Suppressor macrophage treated with lipopolysaccharide for 1 hour (primary cell): ENCODE results near the gene PGM5.
"Not testable (repeated sequence)": the region's sequence is repeated elsewhere in the genome, so short reads cannot be mapped to it uniquely, and the experiment has no call there.

Experiments used
- DNase-seq, 3 donors: peaks; one replicate each; pipeline ENCODE4 v3.0.0-alpha.2; 2020 to 2022

PGM5 gene

GRCh38 chr9:68383894-68384293 is 27.5 kb downstream of the PGM5 start:
- not testable (repeated sequence) for DNase-seq

DNA sequence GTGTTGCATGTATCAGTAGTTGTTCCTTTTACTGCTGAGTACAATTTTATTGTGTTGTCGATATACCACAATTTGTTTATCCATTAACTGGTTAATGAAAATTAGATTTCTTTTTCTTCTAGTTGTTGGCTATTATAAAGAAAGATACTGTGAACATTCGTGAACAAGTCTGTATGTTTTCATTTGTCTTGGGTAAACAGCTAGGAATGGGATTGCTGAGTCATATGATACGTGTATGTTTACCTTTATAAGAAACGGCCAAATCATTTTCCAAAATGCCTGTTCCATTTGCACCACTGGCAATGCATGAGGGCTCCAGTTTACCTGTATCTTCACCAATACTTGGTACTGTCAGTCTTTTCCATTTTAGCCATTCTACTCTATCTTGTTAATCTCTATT is 33.1 kb downstream of the PGM5 start:
- DNase-seq, result not testable (repeated sequence)

GRCh38 chr9:68390737-68391136 is 34.3 kb downstream of the PGM5 start:
- DNase-seq, result not testable (repeated sequence)

- not testable (repeated sequence) for DNase-seq
Measured at GRCh38 chr9:68396411-68397094, 40.1 kb downstream of the PGM5 start.

GRCh38 chr9:68397095-68397423 is 40.6 kb downstream of the PGM5 start:
- not testable (repeated sequence) for DNase-seq

DNA sequence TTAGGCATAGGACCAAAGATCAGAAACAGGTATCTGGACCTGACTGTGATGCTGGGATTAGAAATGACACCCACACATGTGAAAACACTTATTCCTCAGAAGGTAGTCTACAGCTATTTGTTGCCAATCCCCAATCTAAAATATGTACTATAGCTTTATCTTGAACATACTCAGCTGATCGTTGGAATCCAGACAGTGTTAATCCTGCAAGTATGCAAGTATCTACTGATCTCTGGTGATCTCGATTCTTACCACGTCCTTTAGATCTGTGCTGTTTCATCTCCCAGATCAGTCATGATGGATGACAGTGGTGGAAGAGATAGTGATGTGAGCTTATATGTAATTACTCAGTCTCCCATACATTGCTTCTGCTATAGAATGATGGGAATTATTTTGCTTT is 41.4 kb downstream of the PGM5 start:
- DNase-seq, result not testable (repeated sequence)

- DNase-seq, result not testable (repeated sequence)
Measured at GRCh38 chr9:68398324-68398723, 41.9 kb downstream of the PGM5 start.

GRCh38 chr9:68404421-68405185 is 48.2 kb downstream of the PGM5 start:
- not testable (repeated sequence) for DNase-seq

DNA sequence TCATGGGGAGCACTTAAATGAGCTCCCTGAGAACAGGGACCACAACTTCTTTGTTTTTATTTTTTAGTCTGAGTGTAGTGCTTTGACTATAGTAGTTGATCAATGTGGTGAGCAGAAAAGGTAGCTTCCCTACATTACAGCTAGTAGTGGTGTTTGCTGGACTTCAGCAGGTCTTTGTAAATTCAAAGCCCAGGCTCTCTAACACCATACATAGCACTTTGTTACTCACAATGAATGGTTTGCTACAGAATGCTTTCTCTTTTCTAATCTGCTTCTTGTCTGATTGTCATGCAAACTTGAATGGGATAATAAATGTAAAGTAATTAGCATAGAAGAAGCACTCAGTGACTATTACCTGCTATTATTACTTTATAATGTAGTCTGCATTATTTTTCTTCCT is 55.5 kb downstream of the PGM5 start:
- DNase-seq, result not testable (repeated sequence)

DNA sequence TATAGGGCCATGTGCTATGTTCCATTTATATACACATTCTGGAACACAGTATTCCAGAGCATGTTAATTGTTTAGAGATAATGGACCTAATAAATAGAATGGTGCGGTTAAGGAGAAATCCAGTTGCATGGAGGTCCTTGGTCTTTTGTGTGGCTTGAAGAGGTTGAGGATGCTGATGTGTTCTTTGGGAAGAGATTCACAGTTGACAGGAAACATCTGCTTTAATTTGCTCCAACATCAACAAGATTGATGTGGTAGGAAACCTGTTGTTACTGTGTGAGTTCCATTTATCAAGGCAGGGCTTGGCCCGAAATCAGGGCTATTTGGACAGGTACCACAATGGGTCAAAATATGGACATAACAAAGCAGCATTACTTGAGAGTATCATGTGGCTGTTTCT is 56.3 kb downstream of the PGM5 start:
- DNase-seq, result not testable (repeated sequence)

DNA sequence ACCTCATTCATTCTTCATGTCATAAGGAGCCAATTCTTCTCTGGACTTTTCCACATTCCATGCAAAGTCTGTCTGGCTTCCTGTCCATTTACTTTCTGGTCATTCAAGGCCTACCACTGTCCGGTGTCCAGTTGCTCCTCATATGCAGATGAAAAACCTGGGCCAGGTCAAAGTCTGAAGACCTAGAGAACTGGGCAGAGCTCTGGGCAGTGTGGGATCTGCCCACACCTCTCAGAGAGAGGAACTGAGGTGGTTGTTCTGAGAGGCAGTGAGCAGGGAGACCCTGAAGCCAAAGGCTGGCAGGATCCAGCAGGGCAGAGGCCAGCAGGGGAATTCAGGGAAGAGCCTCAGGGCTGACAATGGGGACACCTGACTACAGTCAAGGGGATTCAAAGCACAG is 58.7 kb downstream of the PGM5 start:
- not testable (repeated sequence) for DNase-seq

DNA sequence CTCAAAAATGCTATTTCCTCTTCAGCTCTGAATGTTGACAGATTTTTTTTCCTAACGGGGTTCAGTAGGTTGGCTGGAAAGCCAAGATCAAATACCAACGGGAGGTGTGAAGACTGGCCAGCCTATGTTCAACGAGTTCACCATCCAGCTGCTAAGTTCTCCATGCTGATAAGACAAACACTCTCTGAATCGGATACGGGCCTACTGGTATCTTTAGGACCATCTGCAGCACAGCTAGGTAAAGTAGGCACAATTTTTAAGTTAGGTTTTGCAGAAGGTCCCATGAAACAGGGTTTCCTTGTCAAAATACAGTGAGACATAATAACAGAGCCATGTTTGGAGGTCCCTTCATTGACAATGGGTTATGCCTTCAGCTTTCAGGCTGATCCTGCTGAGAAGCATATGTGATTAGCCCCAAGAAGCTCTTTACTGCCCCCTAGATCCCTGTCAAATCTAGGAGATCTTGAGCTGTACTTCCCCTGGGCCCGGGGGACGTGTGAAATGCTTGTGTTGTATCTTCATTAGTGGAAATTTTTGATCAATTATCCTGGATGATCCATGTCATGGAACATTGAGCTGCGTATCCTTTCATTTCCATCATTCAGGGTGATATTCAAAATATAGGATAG is 60.6 kb downstream of the PGM5 start:
- peak; percentile 45 to 79 (median 63) for DNase-seq

GRCh38 chr9:68417762-68418161 is 61.4 kb downstream of the PGM5 start:
- no peak for DNase-seq

GRCh38 chr9:68418259-68418845 is 61.9 kb downstream of the PGM5 start:
- DNase-seq, result no peak

GRCh38 chr9:68419901-68420300 is 63.5 kb downstream of the PGM5 start:
- no peak for DNase-seq

DNA sequence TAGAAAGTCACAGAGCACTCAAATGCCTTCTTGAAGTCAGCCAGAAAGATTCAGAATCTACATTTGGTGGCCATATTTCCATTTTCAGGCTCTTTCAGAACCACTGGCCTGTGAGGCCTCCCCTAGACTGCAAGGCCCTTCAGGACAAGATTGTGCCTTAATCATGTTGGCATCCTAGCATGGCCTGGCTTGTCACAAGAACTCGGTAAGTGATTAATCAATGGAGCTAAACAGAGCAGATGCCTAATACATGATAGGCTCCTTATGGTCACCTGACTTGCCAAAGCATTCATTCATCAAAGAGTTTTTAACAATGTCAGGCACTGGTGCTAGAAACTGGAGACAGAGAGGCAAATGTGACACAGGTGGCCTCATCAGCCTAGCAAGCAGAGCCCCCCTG is 70.3 kb downstream of the PGM5 start:
- DNase-seq, result no peak

DNA sequence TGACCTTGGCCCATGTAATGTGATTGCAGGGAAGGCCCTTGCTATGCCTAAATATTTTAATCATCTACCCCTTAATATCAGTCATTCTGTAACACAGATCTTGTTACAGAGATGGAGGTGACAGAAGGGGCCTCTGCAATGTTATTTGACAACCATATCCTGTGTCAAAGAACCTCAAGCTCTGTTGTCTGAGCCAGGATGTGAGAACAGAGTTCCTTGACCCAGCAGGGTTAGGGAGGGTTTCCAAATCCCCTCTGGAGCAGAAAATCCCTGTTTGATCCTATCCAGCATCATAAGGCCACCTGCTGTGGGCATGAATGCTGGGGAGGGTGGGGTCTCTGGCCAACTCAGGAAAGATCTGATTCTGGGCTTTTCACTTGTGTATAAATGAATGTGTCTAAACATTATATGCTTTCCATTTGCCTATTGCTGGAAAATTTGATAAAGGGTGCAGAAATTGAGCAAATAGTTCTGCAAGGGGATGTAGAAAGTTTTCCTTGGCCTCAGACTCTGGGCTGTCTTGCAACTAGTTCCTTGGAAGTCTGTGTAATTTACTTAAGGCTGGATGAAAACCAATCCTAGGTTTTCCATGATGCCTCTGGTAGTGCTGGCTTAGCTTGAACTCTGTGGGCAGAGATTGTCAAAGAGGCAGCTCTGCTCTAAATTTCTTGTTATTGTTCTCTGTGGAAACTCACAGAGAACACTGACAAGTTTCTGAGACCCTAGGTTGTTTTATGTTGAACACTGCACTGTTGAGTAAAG is 71.0 kb downstream of the PGM5 start:
- no peak for DNase-seq

- DNase-seq, result no peak
Measured at GRCh38 chr9:68428481-68428880, 72.1 kb downstream of the PGM5 start.

DNA sequence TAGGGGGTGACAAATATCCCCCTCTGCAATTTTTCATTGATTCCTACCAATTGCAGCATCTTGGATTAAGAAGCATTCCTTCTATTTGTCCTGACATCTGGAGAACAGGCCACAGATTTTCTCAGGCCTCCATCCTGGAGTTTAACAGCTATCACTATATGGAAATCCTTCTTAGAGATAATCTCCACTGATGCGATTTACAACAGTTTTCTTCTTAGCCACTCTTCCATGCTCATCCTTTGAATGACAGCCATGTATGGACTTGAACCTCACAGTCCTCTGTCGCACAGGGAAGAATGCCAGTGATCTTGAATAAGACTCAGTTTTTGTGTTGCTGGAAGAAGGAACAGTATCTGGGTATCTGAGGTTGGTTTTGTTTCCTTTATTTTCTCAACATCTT is 73.2 kb downstream of the PGM5 start:
- no peak for DNase-seq

- DNase-seq, result no peak
Measured at GRCh38 chr9:68431307-68431706, 74.9 kb downstream of the PGM5 start.

DNA sequence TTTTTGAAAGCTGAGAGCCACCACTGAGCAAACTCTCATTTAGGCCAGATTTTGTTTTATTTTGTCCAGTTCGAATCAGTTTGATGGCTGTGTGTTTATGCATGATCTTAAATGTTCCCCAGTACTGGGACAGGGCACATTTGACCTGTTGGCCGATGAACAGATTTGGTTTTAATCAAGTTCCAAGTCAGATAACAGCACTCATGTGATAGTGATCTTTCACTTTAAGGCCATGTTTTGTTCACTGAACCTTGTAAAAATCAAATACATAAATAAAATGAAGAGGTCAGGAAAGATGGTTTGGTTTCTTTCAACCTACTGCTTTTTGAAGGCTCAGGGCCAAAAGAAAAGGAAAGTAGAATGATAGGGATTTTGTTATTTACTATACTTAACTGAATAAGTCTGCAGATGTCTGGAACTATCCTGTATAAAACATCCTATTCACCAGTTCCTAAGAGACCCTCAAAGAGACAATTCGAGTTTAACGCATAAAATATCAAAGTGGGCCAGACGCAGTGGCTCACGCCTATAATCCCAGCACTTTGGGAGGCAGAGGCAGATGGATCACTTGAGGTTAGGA is 77.2 kb downstream of the PGM5 start:
- DNase-seq, result no peak

- DNase-seq, result no peak
Measured at GRCh38 chr9:68437785-68438184, 81.4 kb downstream of the PGM5 start.

GRCh38 chr9:68443624-68444023 is 87.2 kb downstream of the PGM5 start:
- no peak for DNase-seq
